HCT116 (cell line): Measurements from ENCODE around the gene GPRC5B. TPM values are rescaled to one million over a fixed set of nuclear protein-coding genes. Genes with fewer than 3 reads are reported as not detected.

Experiments used
- ATAC-seq: fragments of 200-7000 bp; cut with Tn5 transposase; 2 replicates; pipeline ENCODE4 v1.9.1; 2020; ENCODE audit warnings: mild to moderate bottlenecking, moderate library complexity
- Bru-seq: library from RNA; stranded (reverse); fragments of 400-500 nt; gene quantifications from one replicate; lab custom pipeline; 2021; lab: Mats Ljungman, UMichigan
- BruChase-seq, 2 experiments: library from RNA; stranded (reverse); fragments of 400-500 nt; gene quantifications; one replicate each; lab custom pipeline; 2021; lab: Mats Ljungman, UMichigan
- BruUV-seq: library from RNA; stranded (reverse); fragments of 400-500 nt; replicated peaks from 2 replicates; lab custom pipeline; 2021; lab: Mats Ljungman, UMichigan
- CTCF ChIA-PET: fragments of 300-600 bp; sonication (Branson Sonifier 250); formaldehyde crosslinking; loops from one replicate; lab custom pipeline; 2021; ENCODE audit warnings: antibody characterized with exemption; lab: Charles Lee
- POLR2A ChIA-PET: fragments of 300-600, 350-600 bp; sonication (Branson Sonifier 250); formaldehyde crosslinking; loops from one replicate; lab custom pipeline; 2021; ENCODE audit warnings: antibody characterized with exemption; lab: Charles Lee
- RAD21 ChIA-PET, 2 experiments: fragments of 300-600 bp; sonication (Branson Sonifier 250); formaldehyde crosslinking; loops; one replicate each; lab custom pipeline; 2023; ENCODE audit warnings: low total read pairs in 2 of 2; ENCODE audit not compliant: uncharacterized antibody in 2 of 2, unreplicated experiment in 2 of 2, low non-redundant PET in 1 of 2; lab: Charles Lee
- DNase-seq: peaks from one replicate; pipeline ENCODE4 v3.0.0-alpha.2; 2010; ENCODE audit warnings: low read depth, low spot score
- H2AFZ ChIP-seq: fragments of 200-600 bp; shearing (Covaris generic), sonication (generic); 2 replicates; pipeline ENCODE4 v1.6.1; 2017; ENCODE audit warnings: low read depth, mixed run types, mixed read lengths, antibody characterized with exemption, low read length; ENCODE audit not compliant: poor library complexity, severe bottlenecking
- H3K27ac ChIP-seq: 2 replicates; pipeline ENCODE4 v1.5.1; 2012; ENCODE audit warnings: low read depth, low read length
- H3K27me3 ChIP-seq: fragments of 200-600 bp; sonication (generic); 2 replicates; pipeline ENCODE4 v1.6.1; 2016; ENCODE audit warnings: mixed run types, low read length, mixed read lengths; ENCODE audit not compliant: insufficient read depth
- H3K36me3 ChIP-seq, 2 experiments: fragments of 200-500 bp in 1 of 2; fragments of 200-600 bp in 1 of 2; sonication (Bioruptor generic) in 1 of 2; sonication (generic) in 1 of 2; 2 replicates each; pipeline versions ENCODE4 v1.5.1 to v1.6.1; 2014 to 2016; ENCODE audit warnings: low read length in 2 of 2, inconsistent platforms in 1 of 2, mixed read lengths in 1 of 2, mixed run types in 1 of 2; ENCODE audit not compliant: insufficient read depth in 2 of 2, control insufficient read depth in 1 of 2
- H3K4me1 ChIP-seq, 2 experiments: fragments of 200-600 bp in 1 of 2; sonication (generic) in 1 of 2; 2 replicates each; pipeline versions ENCODE4 v1.5.1 to v1.6.1; 2012 to 2017; ENCODE audit warnings: low read length in 2 of 2, inconsistent platforms in 1 of 2, mild to moderate bottlenecking in 1 of 2, mixed read lengths in 1 of 2, mixed run types in 1 of 2, moderate library complexity in 1 of 2; ENCODE audit not compliant: insufficient read depth in 2 of 2, control insufficient read depth in 1 of 2
- H3K4me2 ChIP-seq: fragments of 200-600 bp; sonication (generic); 2 replicates; pipeline ENCODE4 v1.6.1; 2017; ENCODE audit warnings: mixed run types, low read length, mixed read lengths
- H3K4me3 ChIP-seq, 2 experiments: fragments of 200-600 bp in 1 of 2; sonication (generic) in 1 of 2; replicated peaks in 1 of 2; 2 replicates each; pipeline ENCODE4 v1.5.1; 2011 to 2016; ENCODE audit warnings: low read length in 2 of 2, control low read depth in 1 of 2, low read depth in 1 of 2, mild to moderate bottlenecking in 1 of 2, mixed read lengths in 1 of 2, mixed run types in 1 of 2
- H3K79me2 ChIP-seq: fragments of 200-600 bp; sonication (generic); 2 replicates; pipeline ENCODE4 v1.6.1; 2017; ENCODE audit warnings: mild to moderate bottlenecking, mixed run types, low read length, moderate library complexity, mixed read lengths; ENCODE audit not compliant: insufficient read depth
- H3K9ac ChIP-seq: fragments of 200-600 bp; sonication (generic); 2 replicates; pipeline ENCODE4 v1.6.1; 2016; ENCODE audit warnings: low read length, mixed read lengths
- H3K9me2 ChIP-seq: fragments of 200-600 bp; sonication (generic), shearing (Covaris generic); 2 replicates; pipeline ENCODE4 v1.6.1; 2017; ENCODE audit warnings: mixed run types, mild to moderate bottlenecking, moderate library complexity; ENCODE audit not compliant: insufficient read depth
- H3K9me3 ChIP-seq, 2 experiments: fragments of 200-500 bp in 1 of 2; fragments of 200-600 bp in 1 of 2; sonication (Bioruptor generic) in 1 of 2; sonication (generic) in 1 of 2; 2 replicates each; pipeline ENCODE4 v1.6.1; 2014 to 2017; ENCODE audit warnings: low read length in 2 of 2, mixed read lengths in 2 of 2, inconsistent platforms in 1 of 2, low read depth in 1 of 2, mild to moderate bottlenecking in 1 of 2, mixed run types in 1 of 2, moderate library complexity in 1 of 2; ENCODE audit not compliant: control insufficient read depth in 1 of 2, insufficient read depth in 1 of 2
- H4K20me1 ChIP-seq: fragments of 200-600 bp; sonication (generic), shearing (Covaris generic); 2 replicates; pipeline ENCODE4 v1.6.1; 2017; ENCODE audit warnings: mixed run types, mild to moderate bottlenecking, moderate library complexity; ENCODE audit not compliant: insufficient read depth
- POLR2AphosphoS5 ChIP-seq: IDR thresholded peaks from 2 replicates; pipeline ENCODE4 v1.6.1; 2011; ENCODE audit warnings: mild to moderate bottlenecking, low read depth, low read length, moderate library complexity
- RAD21 ChIP-seq: IDR thresholded peaks from 2 replicates; pipeline ENCODE4 v1.6.1; 2012; ENCODE audit warnings: low read depth, mild to moderate bottlenecking
- TCF7L2 ChIP-seq: IDR thresholded peaks from 2 replicates; pipeline ENCODE4 v1.7.0; 2011; ENCODE audit warnings: borderline replicate concordance, inconsistent platforms; ENCODE audit not compliant: insufficient read depth, insufficient read length; ENCODE audit errors: extremely low read depth
- intact Hi-C: fragments of 100-400 bp; cut with micrococcal nuclease; formaldehyde crosslinking; loops from 2 replicates; pipeline ENCODE4 v1.10.0; 2022
- long read RNA-seq: library from polyadenylated mRNA; unstranded; transcript quantifications from one replicate; pipeline ENCODE4 v2.0.0, GENCODE V29; 2021; ENCODE audit not compliant: unreplicated experiment
- polyA plus RNA-seq: library from polyadenylated mRNA; unstranded; fragments of >200 nt; gene quantifications from 2 replicates; pipeline ENCODE4 v1.2.1, GENCODE V29; 2012; ENCODE audit warnings: missing spikeins
- total RNA-seq: library from RNA; stranded (reverse); gene quantifications from one replicate; pipeline ENCODE4 v1.2.1, GENCODE V29; 2021; ENCODE audit not compliant: unreplicated experiment

Gene GPRC5B, protein sequence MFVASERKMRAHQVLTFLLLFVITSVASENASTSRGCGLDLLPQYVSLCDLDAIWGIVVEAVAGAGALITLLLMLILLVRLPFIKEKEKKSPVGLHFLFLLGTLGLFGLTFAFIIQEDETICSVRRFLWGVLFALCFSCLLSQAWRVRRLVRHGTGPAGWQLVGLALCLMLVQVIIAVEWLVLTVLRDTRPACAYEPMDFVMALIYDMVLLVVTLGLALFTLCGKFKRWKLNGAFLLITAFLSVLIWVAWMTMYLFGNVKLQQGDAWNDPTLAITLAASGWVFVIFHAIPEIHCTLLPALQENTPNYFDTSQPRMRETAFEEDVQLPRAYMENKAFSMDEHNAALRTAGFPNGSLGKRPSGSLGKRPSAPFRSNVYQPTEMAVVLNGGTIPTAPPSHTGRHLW
- total RNA-seq: 7.2 TPM
- polyA plus RNA-seq: 4.3 and 5.0 TPM in 2 replicates
- percentile 35 among the genes with signal in this experiment for Bru-seq, nascent RNA
- BruChase-seq, experiment 1, labeled RNA remaining after a 6-hour chase: percentile 38 among the genes with signal in this experiment
- BruChase-seq, experiment 2, labeled RNA remaining after a 2-hour chase: percentile 45 among the genes with signal in this experiment
- long read RNA-seq, full-length matches to known transcripts: 17 of 22 reads
- long read RNA-seq, partial matches to known transcripts: 3 of 22 reads
- long read RNA-seq, other reads (novel, unspliced or antisense): 2 of 22 reads

GRCh38 chr16:19884611-19885450, at the start of gene GPRC5B:
GPRC5B (minus strand) TSS chr16:19884848; CDS start chr16:19872845, 12,003 bp downstream.
- Histone ChIP-seq H3K4me2 (peak within 1 kb of the TSS; percentile 82), H3K9me2 (no peaks in the 10 kb centered on the region), H4K20me1 (no peaks in the 10 kb centered on the region), H2AFZ (peak within 1 kb of the TSS; percentile 41), H3K4me3 (peak within 1 kb of the TSS; percentile 58 to 62), H3K79me2 (no peaks in the 10 kb centered on the region), H3K36me3 (no peaks in the 10 kb centered on the region), H3K27ac (peak within 1 kb of the TSS; percentile 45; the same call in 1 of the 2 replicates), H3K9ac (peak within 1 kb of the TSS; percentile 59), H3K27me3 (no peaks in the 10 kb centered on the region), H3K4me1 (peaks cover 3 to 15% of the 10 kb centered on the region in 2 experiments; a peak in 3 of 4 replicates), H3K9me3 (no peaks in the 10 kb centered on the region)
- 0 out of 2 replicates have a peak, but pooled peaks have one; percentile 6 for TF ChIP-seq RAD21
- TF ChIP-seq TCF7L2: no peak
- peak; percentile 47; the same call in 1 of the 2 replicates for TF ChIP-seq POLR2AphosphoS5
- no TSS peak for BruUV-seq
- DNase-seq (no peak), ATAC-seq (peak; percentile 77)
- intact Hi-C loops: loop anchor here (10.0 kb wide), 1 partner anchor 800 kb away; no protein-coding TSS in a partner anchor
- RAD21 ChIA-PET: interaction anchor here in 1 of 2 experiments (0.7 kb wide), 1 partner anchor 75 kb away, joined by 5 read pairs; no protein-coding TSS in a partner anchor
- POLR2A ChIA-PET: interaction anchor here (0.7 kb wide), 1 partner anchor 153 kb away, joined by 6 read pairs; no protein-coding TSS in a partner anchor
- CTCF ChIA-PET: interaction anchor here (0.6 to 1.5 kb wide), 4 partner anchors 10 to 301 kb away, joined by 3 to 19 read pairs (median 5); no protein-coding TSS in a partner anchor
